T-helper 1 cell treated with Interleukin-12 subunit alpha and Interleukin-12 subunit beta and Interleukin-4 antibody, amounts not matched to agents 30 ng/mL and 1 ng/mL, for 36 hours (primary cell): ENCODE measurements around the gene ZBTB11. TPM values are rescaled to one million over a fixed set of nuclear protein-coding genes. Genes with fewer than 3 reads are reported as not detected.
"Not testable (repeated sequence)": the region's sequence is repeated elsewhere in the genome, so short reads cannot be mapped to it uniquely, and the experiment has no call there.

ENCODE experiments used
- intact Hi-C: fragments of 100-400 bp; cut with micrococcal nuclease; formaldehyde crosslinking; loops from one replicate; pipeline ENCODE4 v1.15.1; 2024
- total RNA-seq: library from RNA; stranded (reverse); gene quantifications from 2 replicates; pipeline ENCODE4 v1.2.3, GENCODE V29; 2022

ZBTB11 gene
- total RNA-seq, 1 donor from 2014 or later: 33.2 TPM

GRCh38 chr3:101629219-101629618 lies 47.7 kb downstream of the ZBTB11 start:
- intact Hi-C loops: no loop called here

GRCh38 chr3:101625879-101626278 lies 51.1 kb downstream of the ZBTB11 start:
- intact Hi-C loops: no loop called here

GRCh38 chr3:101624857-101625256 lies 52.1 kb downstream of the ZBTB11 start:
- intact Hi-C loops: no loop called here

- intact Hi-C loops: no loop called here
These were observed 53.3 kb downstream of the ZBTB11 start for GRCh38 chr3:101623656-101624055.

- intact Hi-C loops: no loop called here
These were observed 57.2 kb downstream of the ZBTB11 start for GRCh38 chr3:101619734-101620133.

GRCh38 chr3:101618726-101619125 lies 58.2 kb downstream of the ZBTB11 start:
- intact Hi-C loops: no loop called here

- intact Hi-C loops: no loop called here
These were observed 59.5 kb downstream of the ZBTB11 start for GRCh38 chr3:101617478-101617877.

- intact Hi-C loops: no loop called here
These were observed 61.4 kb downstream of the ZBTB11 start for GRCh38 chr3:101615525-101615924.

- intact Hi-C loops: not testable (repeated sequence)
These were observed 63.9 kb downstream of the ZBTB11 start for GRCh38 chr3:101613014-101613413.

GRCh38 chr3:101611023-101611422 lies 65.9 kb downstream of the ZBTB11 start:
- intact Hi-C loops: no loop called here

- intact Hi-C loops: not testable (repeated sequence)
These were observed 71.5 kb downstream of the ZBTB11 start for GRCh38 chr3:101605398-101605797.

GRCh38 chr3:101603184-101603583 lies 73.7 kb downstream of the ZBTB11 start:
- intact Hi-C loops: no loop called here

GRCh38 chr3:101602731-101603130 lies 74.2 kb downstream of the ZBTB11 start:
- intact Hi-C loops: no loop called here

Other genes with a start within 250 kb of the ZBTB11 start
- gene SENP7, start 163.9 kb downstream of the ZBTB11 start, total RNA-seq: 32.1 and 33.3 TPM in 2 replicates
- gene TRMT10C, start 115.3 kb downstream of the ZBTB11 start, total RNA-seq: 24.2 and 26.7 TPM in 2 replicates
- 145 and 159 TPM in 2 replicates for gene PCNP, start 103.0 kb downstream of the ZBTB11 start, total RNA-seq
- 954 and 980 TPM in 2 replicates for gene RPL24, start 9.6 kb upstream of the ZBTB11 start, total RNA-seq
- gene CEP97, start 47.5 kb upstream of the ZBTB11 start, total RNA-seq: 17.9 and 22.3 TPM in 2 replicates
- gene NXPE3, start 102.1 kb upstream of the ZBTB11 start, total RNA-seq: 26.8 and 27.6 TPM in 2 replicates
- gene NFKBIZ, start 172.4 kb upstream of the ZBTB11 start, total RNA-seq: 137 and 149 TPM in 2 replicates